Measurements from ENCODE around the gene FAM13A.

Gene FAM13A

DNA sequence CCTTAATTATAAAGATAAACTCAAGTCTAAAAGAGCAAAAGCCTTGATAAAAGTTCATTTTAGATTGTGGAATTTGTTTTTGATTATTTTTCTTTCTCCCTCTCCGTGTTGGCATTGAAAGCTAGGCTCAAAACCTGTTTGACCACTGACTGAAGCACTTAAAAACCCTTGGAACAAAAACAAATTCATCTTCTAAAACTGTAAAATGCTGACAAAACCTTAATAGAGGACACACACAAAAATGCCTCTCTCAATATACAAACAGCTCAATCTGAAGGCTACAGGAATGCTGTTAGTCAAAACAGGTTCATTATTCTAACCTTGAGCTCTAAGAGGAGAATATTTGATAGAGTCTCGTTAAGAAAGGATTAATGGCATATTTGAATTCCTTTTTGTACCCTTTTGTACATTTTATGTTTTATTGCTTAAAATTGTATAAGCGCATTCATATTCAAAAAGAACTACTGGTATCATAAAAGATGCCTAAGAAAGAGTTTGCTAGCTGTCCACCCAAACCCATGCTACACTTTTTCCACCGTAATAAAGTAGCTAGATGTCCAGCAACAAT lies 285.0 kb downstream of the FAM13A start:
- DNase-seq = no peak
- H3K36me3 ChIP-seq (replicated peaks) = no peaks in the 10 kb centered on the region
- TF ChIP-seq, protein P1, sequence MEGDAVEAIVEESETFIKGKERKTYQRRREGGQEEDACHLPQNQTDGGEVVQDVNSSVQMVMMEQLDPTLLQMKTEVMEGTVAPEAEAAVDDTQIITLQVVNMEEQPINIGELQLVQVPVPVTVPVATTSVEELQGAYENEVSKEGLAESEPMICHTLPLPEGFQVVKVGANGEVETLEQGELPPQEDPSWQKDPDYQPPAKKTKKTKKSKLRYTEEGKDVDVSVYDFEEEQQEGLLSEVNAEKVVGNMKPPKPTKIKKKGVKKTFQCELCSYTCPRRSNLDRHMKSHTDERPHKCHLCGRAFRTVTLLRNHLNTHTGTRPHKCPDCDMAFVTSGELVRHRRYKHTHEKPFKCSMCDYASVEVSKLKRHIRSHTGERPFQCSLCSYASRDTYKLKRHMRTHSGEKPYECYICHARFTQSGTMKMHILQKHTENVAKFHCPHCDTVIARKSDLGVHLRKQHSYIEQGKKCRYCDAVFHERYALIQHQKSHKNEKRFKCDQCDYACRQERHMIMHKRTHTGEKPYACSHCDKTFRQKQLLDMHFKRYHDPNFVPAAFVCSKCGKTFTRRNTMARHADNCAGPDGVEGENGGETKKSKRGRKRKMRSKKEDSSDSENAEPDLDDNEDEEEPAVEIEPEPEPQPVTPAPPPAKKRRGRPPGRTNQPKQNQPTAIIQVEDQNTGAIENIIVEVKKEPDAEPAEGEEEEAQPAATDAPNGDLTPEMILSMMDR (IDR thresholded peaks at IDR 0.05; ENCODE audit: low read depth, low read length, missing control alignments) = no peak
- no peak overlapping the region for H3K27ac ChIP-seq
- no peak overlapping the region for H3K4me3 ChIP-seq (ENCODE audit: low read depth, low read length)
- in situ Hi-C loops (cut with HindIII; ENCODE audit: low pct_ligation_motif_present, low sequenced_read_pairs) = no loop called here
- H3K27me3 ChIP-seq (replicated peaks) = no peaks in the 10 kb centered on the region

DNA sequence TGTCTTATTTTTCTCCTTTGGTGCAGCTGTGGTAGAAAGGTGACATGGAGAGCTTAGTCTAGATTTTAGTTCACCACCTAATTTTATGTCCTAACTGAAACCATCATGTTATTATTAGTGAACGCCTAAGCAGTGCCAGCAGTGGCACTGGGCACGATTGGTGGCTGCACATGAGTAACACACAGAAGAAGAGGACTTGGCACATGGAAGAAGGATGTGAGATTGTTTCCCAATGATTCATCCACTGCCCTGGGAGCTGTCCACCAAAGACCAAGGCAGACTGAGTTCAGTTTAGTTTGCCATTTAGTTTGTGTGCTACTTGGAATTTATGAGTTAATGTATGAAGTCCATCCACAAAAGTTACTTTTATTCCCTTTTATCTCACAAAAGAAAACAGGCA lies 291.3 kb downstream of the FAM13A start:
- Histone ChIP-seq H3K36me3 (replicated peaks) (no peaks in the 10 kb centered on the region), H3K27me3 (replicated peaks) (no peaks in the 10 kb centered on the region), H3K4me3 (ENCODE audit: low read depth, low read length) (no peak overlapping the region), H3K27ac (no peak overlapping the region)
- TF ChIP-seq, protein P1 (IDR thresholded peaks at IDR 0.05; ENCODE audit: low read depth, low read length, missing control alignments) = no peak
- in situ Hi-C loops (cut with HindIII; ENCODE audit: low pct_ligation_motif_present, low sequenced_read_pairs) = no loop called here
- peak; percentile 76 for DNase-seq

DNA sequence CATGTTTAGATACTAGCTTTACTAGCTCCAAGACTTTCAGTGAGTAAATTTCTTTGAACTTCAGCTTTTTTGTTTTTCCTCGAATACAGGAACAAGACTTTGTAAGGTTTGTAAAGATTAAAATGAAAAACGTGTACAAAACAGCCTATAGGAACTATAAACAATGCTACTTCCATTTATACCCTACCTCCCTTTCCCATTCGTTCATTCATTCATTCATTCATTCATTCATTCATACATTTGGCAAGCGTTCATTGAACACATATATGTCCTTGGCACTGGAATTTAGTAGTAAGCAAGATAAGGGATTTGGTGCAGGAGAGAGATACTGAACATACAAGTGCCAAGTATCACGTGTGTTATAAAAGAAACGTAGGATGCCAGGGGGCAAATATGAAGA lies 293.9 kb downstream of the FAM13A start:
- no peak overlapping the region for H3K27ac ChIP-seq
- DNase-seq = no peak
- H3K4me3 ChIP-seq (ENCODE audit: low read depth, low read length) = no peak overlapping the region
- TF ChIP-seq, protein P1 (IDR thresholded peaks at IDR 0.05; ENCODE audit: low read depth, low read length, missing control alignments) = no peak
- in situ Hi-C loops (cut with HindIII; ENCODE audit: low pct_ligation_motif_present, low sequenced_read_pairs) = no loop called here
- no peaks in the 10 kb centered on the region for H3K27me3 ChIP-seq (replicated peaks)
- H3K36me3 ChIP-seq (replicated peaks) = no peaks in the 10 kb centered on the region

DNA sequence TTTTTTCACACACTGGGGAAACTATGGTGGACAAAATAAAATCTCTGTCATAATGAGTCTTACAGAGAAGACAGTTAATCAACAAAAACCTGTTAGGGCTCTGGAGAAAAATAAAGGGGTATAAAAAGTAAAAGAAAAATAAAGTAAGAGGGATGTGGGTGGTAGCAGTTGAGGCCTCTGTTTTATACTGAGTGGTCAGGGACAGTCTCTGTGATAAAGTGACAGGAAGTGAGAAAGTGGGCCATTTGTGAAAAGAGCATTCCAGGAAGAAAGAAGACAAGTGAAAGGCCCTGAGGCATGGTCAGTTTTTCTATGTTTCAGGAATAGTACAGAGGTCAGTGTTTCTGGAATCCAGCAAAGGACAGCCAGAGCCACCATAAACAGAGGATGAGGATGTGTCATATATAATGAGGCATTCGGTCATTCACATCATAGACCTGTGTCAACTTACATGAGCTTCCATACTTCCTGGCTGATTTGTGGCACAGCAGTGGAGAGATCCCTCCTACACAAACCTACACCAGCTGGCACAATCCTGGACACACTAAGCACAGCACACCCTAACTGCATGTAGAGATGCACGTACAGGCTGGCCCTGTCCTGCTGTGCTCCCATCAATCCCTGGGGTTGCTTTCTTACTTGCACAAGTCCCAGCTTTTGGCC lies 295.0 kb downstream of the FAM13A start:
- TF ChIP-seq, protein P1 (IDR thresholded peaks at IDR 0.05; ENCODE audit: low read depth, low read length, missing control alignments) = no peak
- no peak for DNase-seq
- no peak overlapping the region for H3K27ac ChIP-seq
- H3K4me3 ChIP-seq (ENCODE audit: low read depth, low read length) = no peak overlapping the region
- no peaks in the 10 kb centered on the region for H3K27me3 ChIP-seq (replicated peaks)
- H3K36me3 ChIP-seq (replicated peaks) = no peaks in the 10 kb centered on the region
- in situ Hi-C loops (cut with HindIII; ENCODE audit: low pct_ligation_motif_present, low sequenced_read_pairs) = no loop called here

DNA sequence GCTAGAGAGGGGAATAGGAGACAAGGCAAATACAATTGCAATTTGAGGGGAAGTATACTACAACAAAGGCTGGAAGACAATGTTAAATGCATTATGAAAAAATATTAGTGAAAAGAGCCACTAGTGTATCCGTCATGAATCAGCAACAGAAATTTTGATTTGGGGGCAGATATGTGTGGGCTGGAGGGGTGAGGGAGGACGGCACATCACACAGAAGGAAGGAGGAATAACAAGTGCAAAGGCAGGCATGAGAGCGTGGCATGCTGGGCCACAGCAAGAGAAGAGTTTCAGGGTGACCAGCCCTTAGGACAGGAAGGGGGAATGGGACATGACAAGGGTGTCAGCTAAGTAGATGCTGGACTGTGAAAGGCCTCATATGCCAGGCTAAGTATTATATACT lies 295.6 kb downstream of the FAM13A start:
- no peak overlapping the region for H3K27ac ChIP-seq
- TF ChIP-seq, protein P1 (IDR thresholded peaks at IDR 0.05; ENCODE audit: low read depth, low read length, missing control alignments) = no peak
- no peaks in the 10 kb centered on the region for H3K36me3 ChIP-seq (replicated peaks)
- H3K4me3 ChIP-seq (ENCODE audit: low read depth, low read length) = no peak overlapping the region
- no peaks in the 10 kb centered on the region for H3K27me3 ChIP-seq (replicated peaks)
- in situ Hi-C loops (cut with HindIII; ENCODE audit: low pct_ligation_motif_present, low sequenced_read_pairs) = no loop called here
- DNase-seq = no peak

DNA sequence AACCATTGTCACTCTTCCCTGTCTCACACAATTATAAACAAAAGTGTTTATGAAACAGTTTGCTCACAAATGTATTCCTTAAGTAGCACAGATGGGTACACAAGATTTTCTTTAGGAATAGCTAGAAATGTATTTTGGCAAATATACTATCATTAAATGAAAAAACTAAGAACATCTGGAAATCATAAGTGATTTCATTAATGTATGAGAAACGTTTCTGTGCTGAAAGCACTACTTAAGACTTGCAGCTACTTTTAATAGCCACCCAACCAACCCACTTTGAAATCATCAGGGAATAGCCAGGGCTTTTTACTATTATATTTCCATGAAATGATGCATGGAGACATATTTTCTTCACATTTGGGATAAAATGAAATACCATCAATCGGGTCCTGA lies 297.1 kb downstream of the FAM13A start:
- TF ChIP-seq, protein P1 (IDR thresholded peaks at IDR 0.05; ENCODE audit: low read depth, low read length, missing control alignments) = no peak
- H3K27ac ChIP-seq = no peak overlapping the region
- no peaks in the 10 kb centered on the region for H3K27me3 ChIP-seq (replicated peaks)
- no peak for DNase-seq
- H3K36me3 ChIP-seq (replicated peaks) = no peaks in the 10 kb centered on the region
- in situ Hi-C loops (cut with HindIII; ENCODE audit: low pct_ligation_motif_present, low sequenced_read_pairs) = no loop called here
- no peak overlapping the region for H3K4me3 ChIP-seq (ENCODE audit: low read depth, low read length)
